ENCODE data around the gene DISP2. TPM values are rescaled to one million over a fixed set of nuclear protein-coding genes. Genes with fewer than 3 reads are reported as not detected.

Gene DISP2
- total and polyA plus RNA-seq, 4 donors, result 0.08 to 0.60 (median 0.31) TPM

GRCh38 chr15:40343512-40343911 lies 14.5 kb upstream of the DISP2 start:
- Histone ChIP-seq H3K4me3 (ENCODE audit: low read length in 2 of 2) (no peak overlapping the region), H3K27me3 (ENCODE audit: control insufficient read depth in 1 of 2, insufficient read depth in 2 of 2, low read length in 1 of 2) (no peaks in the 10 kb centered on the region), H3K27ac (ENCODE audit: low read depth in 1 of 2, low read length in 2 of 2) (peak overlapping the region; percentile 83 to 89), H3K4me1 (ENCODE audit: control insufficient read depth in 1 of 2, insufficient read depth in 2 of 2, low read length in 2 of 2) (peaks cover 0 to 3% of the 10 kb centered on the region in 2 donors), H3K9me3 (ENCODE audit: control insufficient read depth, low read length) (no peaks in the 10 kb centered on the region), H3K36me3 (ENCODE audit: control insufficient read depth in 1 of 2, insufficient read depth in 2 of 2, low read length in 1 of 2) (no peaks in the 10 kb centered on the region)
- peak; percentile 87 to 88 for DNase-seq
- intact Hi-C loops (cut with DNase I), result loop anchor here (5.0 to 10.0 kb wide), 2 partner anchors 66 to 81 kb away; no protein-coding TSS in a partner anchor
- ATAC-seq (ENCODE audit: low FRiP score), result peak; percentile 22
- 29 to 40% methylated on average over 10 of the region's 10 CpGs for WGBS, 2 donors

- 49 to 55% methylated on average over 6 of the region's 6 CpGs for WGBS, 2 donors
- ATAC-seq (ENCODE audit: low FRiP score), result no peak
These were observed 13.8 kb upstream of the DISP2 start for GRCh38 chr15:40344217-40344616.

GRCh38 chr15:40344631-40345120 lies 13.3 kb upstream of the DISP2 start:
- no peak for ATAC-seq (ENCODE audit: low FRiP score)
- Histone ChIP-seq H3K27ac (ENCODE audit: low read depth in 1 of 2, low read length in 2 of 2) (peak overlapping the region in 1 of 2 donors; percentile 89), H3K27me3 (ENCODE audit: control insufficient read depth in 1 of 2, insufficient read depth in 2 of 2, low read length in 1 of 2) (no peaks in the 10 kb centered on the region), H3K9me3 (ENCODE audit: control insufficient read depth, low read length) (no peaks in the 10 kb centered on the region), H3K4me3 (ENCODE audit: low read length in 2 of 2) (no peak overlapping the region), H3K36me3 (ENCODE audit: control insufficient read depth in 1 of 2, insufficient read depth in 2 of 2, low read length in 1 of 2) (no peaks in the 10 kb centered on the region), H3K4me1 (ENCODE audit: control insufficient read depth in 1 of 2, insufficient read depth in 2 of 2, low read length in 2 of 2) (peaks cover 0 to 3% of the 10 kb centered on the region in 2 donors)
- intact Hi-C loops (cut with DNase I), result loop anchor here (5.0 to 10.0 kb wide), 2 partner anchors 67 to 80 kb away; no protein-coding TSS in a partner anchor
- WGBS, 2 donors, result 45 to 52% methylated on average over 14 to 15 of the region's 15 CpGs
- DNase-seq, result peak; percentile 82 to 87

More at GRCh38 chr15:40344217-40344616, 13.8 kb upstream of the DISP2 start:
- H3K27ac ChIP-seq (ENCODE audit: low read depth in 1 of 2, low read length in 2 of 2), result peak overlapping the region in 1 of 2 donors; percentile 89
- peaks cover 0 to 3% of the 10 kb centered on the region in 2 donors for H3K4me1 ChIP-seq (ENCODE audit: control insufficient read depth in 1 of 2, insufficient read depth in 2 of 2, low read length in 2 of 2)
- H3K36me3 ChIP-seq (ENCODE audit: control insufficient read depth in 1 of 2, insufficient read depth in 2 of 2, low read length in 1 of 2), result no peaks in the 10 kb centered on the region
- H3K4me3 ChIP-seq (ENCODE audit: low read length in 2 of 2), result no peak overlapping the region
- no peak for DNase-seq
- intact Hi-C loops (cut with DNase I), result loop anchor here (5.0 to 10.0 kb wide), 2 partner anchors 67 to 81 kb away; no protein-coding TSS in a partner anchor
- H3K27me3 ChIP-seq (ENCODE audit: control insufficient read depth in 1 of 2, insufficient read depth in 2 of 2, low read length in 1 of 2), result no peaks in the 10 kb centered on the region
- no peaks in the 10 kb centered on the region for H3K9me3 ChIP-seq (ENCODE audit: control insufficient read depth, low read length)

- no peaks in the 10 kb centered on the region for H3K9me3 ChIP-seq (ENCODE audit: control insufficient read depth, low read length)
- no peak overlapping the region for H3K4me3 ChIP-seq (ENCODE audit: low read length in 2 of 2)
- 74 to 77% methylated on average over 10 of the region's 10 CpGs for WGBS, 2 donors
- intact Hi-C loops (cut with DNase I), result loop anchor here in 1 of 2 donors (10.0 kb wide), 1 partner anchor 79 kb away; no protein-coding TSS in a partner anchor
- H3K36me3 ChIP-seq (ENCODE audit: control insufficient read depth in 1 of 2, insufficient read depth in 2 of 2, low read length in 1 of 2), result no peaks in the 10 kb centered on the region
- DNase-seq (no peak), ATAC-seq (ENCODE audit: low FRiP score) (no peak)
- no peaks in the 10 kb centered on the region for H3K27me3 ChIP-seq (ENCODE audit: control insufficient read depth in 1 of 2, insufficient read depth in 2 of 2, low read length in 1 of 2)
- H3K4me1 ChIP-seq (ENCODE audit: control insufficient read depth in 1 of 2, insufficient read depth in 2 of 2, low read length in 2 of 2), result peaks cover 0 to 3% of the 10 kb centered on the region in 2 donors
- no peak overlapping the region for H3K27ac ChIP-seq (ENCODE audit: low read depth in 1 of 2, low read length in 2 of 2)
These were observed 12.7 kb upstream of the DISP2 start for GRCh38 chr15:40345225-40345866.

GRCh38 chr15:40345867-40346578 lies 12.0 kb upstream of the DISP2 start:
- H3K4me3 ChIP-seq (ENCODE audit: low read length in 2 of 2), result no peak overlapping the region
- intact Hi-C loops (cut with DNase I), result loop anchor here in 1 of 2 donors (10.0 kb wide), 1 partner anchor 79 kb away; no protein-coding TSS in a partner anchor
- H3K4me1 ChIP-seq (ENCODE audit: control insufficient read depth in 1 of 2, insufficient read depth in 2 of 2, low read length in 2 of 2), result peaks cover 0 to 3% of the 10 kb centered on the region in 2 donors
- DNase-seq (no peak), ATAC-seq (ENCODE audit: low FRiP score) (no peak)
- H3K9me3 ChIP-seq (ENCODE audit: control insufficient read depth, low read length), result no peaks in the 10 kb centered on the region
- 92 to 95% methylated on average over 6 of the region's 6 CpGs for WGBS, 2 donors
- H3K27me3 ChIP-seq (ENCODE audit: control insufficient read depth in 1 of 2, insufficient read depth in 2 of 2, low read length in 1 of 2), result no peaks in the 10 kb centered on the region
- no peaks in the 10 kb centered on the region for H3K36me3 ChIP-seq (ENCODE audit: control insufficient read depth in 1 of 2, insufficient read depth in 2 of 2, low read length in 1 of 2)
- no peak overlapping the region for H3K27ac ChIP-seq (ENCODE audit: low read depth in 1 of 2, low read length in 2 of 2)

GRCh38 chr15:40346579-40347558 lies 11.2 kb upstream of the DISP2 start:
- no peaks in the 10 kb centered on the region for H3K36me3 ChIP-seq (ENCODE audit: control insufficient read depth in 1 of 2, insufficient read depth in 2 of 2, low read length in 1 of 2)
- WGBS, 2 donors, result 90 to 91% methylated on average over 14 to 15 of the region's 15 CpGs
- H3K4me1 ChIP-seq (ENCODE audit: control insufficient read depth in 1 of 2, insufficient read depth in 2 of 2, low read length in 2 of 2), result peaks cover 0 to 3% of the 10 kb centered on the region in 2 donors
- H3K27me3 ChIP-seq (ENCODE audit: control insufficient read depth in 1 of 2, insufficient read depth in 2 of 2, low read length in 1 of 2), result no peaks in the 10 kb centered on the region
- intact Hi-C loops (cut with DNase I), result loop anchor here in 1 of 2 donors (10.0 kb wide), 1 partner anchor 78 kb away; no protein-coding TSS in a partner anchor
- ATAC-seq (ENCODE audit: low FRiP score) (no peak), DNase-seq (no peak)
- H3K4me3 ChIP-seq (ENCODE audit: low read length in 2 of 2), result no peak overlapping the region
- H3K9me3 ChIP-seq (ENCODE audit: control insufficient read depth, low read length), result no peaks in the 10 kb centered on the region
- no peak overlapping the region for H3K27ac ChIP-seq (ENCODE audit: low read depth in 1 of 2, low read length in 2 of 2)

- Histone ChIP-seq H3K27ac (ENCODE audit: low read depth in 1 of 2, low read length in 2 of 2) (no peak overlapping the region), H3K9me3 (ENCODE audit: control insufficient read depth, low read length) (no peaks in the 10 kb centered on the region), H3K27me3 (ENCODE audit: control insufficient read depth in 1 of 2, insufficient read depth in 2 of 2, low read length in 1 of 2) (no peaks in the 10 kb centered on the region), H3K4me1 (ENCODE audit: control insufficient read depth in 1 of 2, insufficient read depth in 2 of 2, low read length in 2 of 2) (peaks cover 0 to 3% of the 10 kb centered on the region in 2 donors), H3K4me3 (ENCODE audit: low read length in 2 of 2) (no peak overlapping the region), H3K36me3 (ENCODE audit: control insufficient read depth in 1 of 2, insufficient read depth in 2 of 2, low read length in 1 of 2) (no peaks in the 10 kb centered on the region)
- ATAC-seq (ENCODE audit: low FRiP score), result no peak
- intact Hi-C loops (cut with DNase I), result loop anchor here in 1 of 2 donors (10.0 kb wide), 1 partner anchor 77 kb away; no protein-coding TSS in a partner anchor
- no peak for DNase-seq
- WGBS, 2 donors, result 93 to 98% methylated on average over 11 of the region's 11 CpGs
These were observed 10.2 kb upstream of the DISP2 start for GRCh38 chr15:40347559-40348473.
